SH-SY5Y (cell line): ENCODE measurements around the gene FA2H.

Source experiments
- GATA2 ChIP-seq: IDR thresholded peaks from 2 replicates; pipeline ENCODE4 v1.6.1; 2011; ENCODE audit warnings: mild to moderate bottlenecking, low read depth, low read length
- GATA3 ChIP-seq: IDR thresholded peaks from 2 replicates; pipeline ENCODE4 v1.6.1; 2011; ENCODE audit warnings: low read depth, mild to moderate bottlenecking, low read length, moderate library complexity

- TF ChIP-seq GATA3 (no peak), GATA2 (no peak)
Measured at GRCh38 chr16:74735162-74735452, 39.5 kb downstream of the FA2H start.
